ENCODE data around the gene HPCAL1. TPM values are rescaled to one million over a fixed set of nuclear protein-coding genes. Genes with fewer than 3 reads are reported as not detected.

Gene HPCAL1
- polyA plus RNA-seq, 3 donors = 82.1 to 99.5 (median 98.0) TPM

DNA sequence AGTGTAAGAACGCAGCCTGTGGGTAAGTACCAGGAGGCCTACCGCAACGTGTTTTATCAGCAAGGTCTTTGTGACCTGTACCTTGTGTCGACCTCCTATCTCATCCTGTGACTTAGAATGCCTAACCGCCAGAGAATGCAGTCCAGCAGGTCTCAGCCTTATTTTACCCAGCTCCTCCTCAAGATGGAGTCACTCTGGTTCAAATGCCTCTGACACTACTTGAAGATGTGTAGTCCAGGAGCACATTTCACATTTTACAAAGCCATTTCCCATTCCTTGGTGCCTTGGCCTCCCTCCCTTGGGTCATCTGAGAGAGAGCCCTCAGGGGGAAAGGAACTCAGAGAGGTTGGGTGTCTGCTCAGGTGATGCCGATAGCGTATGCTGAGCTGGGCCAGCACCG, 6.6 kb upstream of the HPCAL1 start:
- peaks cover 0 to 1% (median 0%) of the 10 kb centered on the region in 3 donors for H3K27me3 Mint-ChIP-seq (ENCODE audit: low read depth in 3 of 3)
- Histone ChIP-seq H3K4me2 (replicated peaks; ENCODE audit: extremely low read depth, low read length, poor library complexity, severe bottlenecking) (no peak overlapping the region), H3K9ac (ENCODE audit: insufficient read depth, low read length, poor library complexity, severe bottlenecking) (no peak overlapping the region), H3K4me1 (ENCODE audit: control insufficient read depth in 1 of 2, insufficient read depth in 2 of 2, low read length in 2 of 2) (peaks cover 25 to 46% of the 10 kb centered on the region in 2 donors), H3K27me3 (ENCODE audit: control insufficient read depth in 2 of 2, insufficient read depth in 2 of 2, low read length in 2 of 2) (no peaks in the 10 kb centered on the region), H4K20me1 (ENCODE audit: insufficient read depth, low read length) (no peaks in the 10 kb centered on the region), H3K27ac (ENCODE audit: low read depth in 1 of 2, low read length in 2 of 2) (no peak overlapping the region), H3K79me2 (ENCODE audit: insufficient read depth, low read length) (no peaks in the 10 kb centered on the region), H3K36me3 (replicated peaks in 1 of 2; ENCODE audit: control insufficient read depth in 1 of 2, insufficient read depth in 2 of 2, low read length in 2 of 2) (no peaks in the 10 kb centered on the region), H3K9me3 (replicated peaks in 1 of 2; ENCODE audit: control insufficient read depth in 1 of 2, insufficient read depth in 1 of 2, low read length in 2 of 2) (peaks cover 0 to 3% of the 10 kb centered on the region in 2 donors), H2AFZ (ENCODE audit: insufficient read depth, low read depth, low read length, poor library complexity, severe bottlenecking) (no peak overlapping the region), H3K4me3 (replicated peaks in 1 of 3; ENCODE audit: low read depth in 2 of 3, low read length in 3 of 3) (no peak overlapping the region)
- DNase-seq = no peak
- H3K9me3 Mint-ChIP-seq = peaks cover 0 to 9% (median 2%) of the 10 kb centered on the region in 7 donors
- TF ChIP-seq, protein P1, sequence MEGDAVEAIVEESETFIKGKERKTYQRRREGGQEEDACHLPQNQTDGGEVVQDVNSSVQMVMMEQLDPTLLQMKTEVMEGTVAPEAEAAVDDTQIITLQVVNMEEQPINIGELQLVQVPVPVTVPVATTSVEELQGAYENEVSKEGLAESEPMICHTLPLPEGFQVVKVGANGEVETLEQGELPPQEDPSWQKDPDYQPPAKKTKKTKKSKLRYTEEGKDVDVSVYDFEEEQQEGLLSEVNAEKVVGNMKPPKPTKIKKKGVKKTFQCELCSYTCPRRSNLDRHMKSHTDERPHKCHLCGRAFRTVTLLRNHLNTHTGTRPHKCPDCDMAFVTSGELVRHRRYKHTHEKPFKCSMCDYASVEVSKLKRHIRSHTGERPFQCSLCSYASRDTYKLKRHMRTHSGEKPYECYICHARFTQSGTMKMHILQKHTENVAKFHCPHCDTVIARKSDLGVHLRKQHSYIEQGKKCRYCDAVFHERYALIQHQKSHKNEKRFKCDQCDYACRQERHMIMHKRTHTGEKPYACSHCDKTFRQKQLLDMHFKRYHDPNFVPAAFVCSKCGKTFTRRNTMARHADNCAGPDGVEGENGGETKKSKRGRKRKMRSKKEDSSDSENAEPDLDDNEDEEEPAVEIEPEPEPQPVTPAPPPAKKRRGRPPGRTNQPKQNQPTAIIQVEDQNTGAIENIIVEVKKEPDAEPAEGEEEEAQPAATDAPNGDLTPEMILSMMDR (IDR thresholded peaks at IDR 0.05) = no peak
- 95% methylated on average over 6 of the region's 8 CpGs for WGBS (ENCODE audit: insufficient coverage)
- no peak overlapping the region for H3K4me3 Mint-ChIP-seq
- peaks cover 55% of the 10 kb centered on the region for H3K4me1 Mint-ChIP-seq
- intact Hi-C loops (cut with micrococcal nuclease) = no loop called here
- H3K27ac Mint-ChIP-seq = peak overlapping the region; percentile 7 to 88 (median 37)
- H3K36me3 Mint-ChIP-seq = peaks cover 1 to 3% of the 10 kb centered on the region in 2 donors

DNA sequence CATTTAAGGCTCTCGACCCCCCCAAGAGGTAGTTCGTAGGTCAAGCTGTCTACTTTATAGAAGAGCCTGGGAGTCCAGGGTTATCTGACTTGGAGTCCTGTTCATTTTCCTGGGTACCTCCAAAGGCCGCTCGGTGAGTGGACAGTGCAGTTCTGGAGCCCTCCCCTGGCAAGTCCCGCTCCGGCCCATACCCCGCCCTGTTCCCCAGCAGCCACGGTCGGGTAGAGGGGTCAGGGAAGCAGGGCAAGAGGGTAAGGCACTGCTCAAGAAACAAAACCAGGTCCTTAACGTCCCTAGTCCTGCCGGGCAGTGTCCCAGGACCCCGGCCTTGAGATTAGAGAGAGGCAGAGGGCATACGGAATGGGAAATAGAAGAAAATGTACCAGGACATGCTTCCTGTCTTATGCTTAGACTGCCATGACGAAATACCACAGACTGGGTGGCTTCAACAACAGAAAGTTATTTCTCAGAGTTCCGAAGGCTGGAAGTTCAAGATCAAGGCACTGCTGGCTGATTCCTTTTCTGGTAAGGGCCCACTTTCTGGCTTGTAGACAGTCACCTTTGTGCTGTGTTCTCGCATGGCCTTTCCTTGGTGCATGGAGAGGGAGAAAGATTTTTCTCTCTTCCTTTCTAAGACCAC, 5.4 kb upstream of the HPCAL1 start:
- TF ChIP-seq, protein P1 (IDR thresholded peaks at IDR 0.05) = no peak
- intact Hi-C loops (cut with micrococcal nuclease) = no loop called here
- peaks cover 0 to 3% of the 10 kb centered on the region in 2 donors for H3K9me3 ChIP-seq (replicated peaks in 1 of 2; ENCODE audit: control insufficient read depth in 1 of 2, insufficient read depth in 1 of 2, low read length in 2 of 2)
- peak overlapping the region; percentile 56 for H3K4me2 ChIP-seq (replicated peaks; ENCODE audit: extremely low read depth, low read length, poor library complexity, severe bottlenecking)
- peak; percentile 46 to 58 (median 47) for DNase-seq
- H3K4me3 ChIP-seq (replicated peaks in 1 of 3; ENCODE audit: low read depth in 2 of 3, low read length in 3 of 3) = peak overlapping the region in 1 of 3 experiments; percentile 56
- no peaks in the 10 kb centered on the region for H3K36me3 ChIP-seq (replicated peaks in 1 of 2; ENCODE audit: control insufficient read depth in 1 of 2, insufficient read depth in 2 of 2, low read length in 2 of 2)
- H3K27ac ChIP-seq (ENCODE audit: low read depth in 1 of 2, low read length in 2 of 2) = peak overlapping the region; percentile 49 to 98
- Mint-ChIP-seq H3K4me3 (no peak overlapping the region), H3K4me1 (peaks cover 59% of the 10 kb centered on the region), H3K27ac (peak overlapping the region; percentile 88 to 96 (median 94)), H3K27me3 (ENCODE audit: low read depth in 3 of 3) (peaks cover 0 to 1% (median 0%) of the 10 kb centered on the region in 3 donors), H3K36me3 (peaks cover 1 to 3% of the 10 kb centered on the region in 2 donors), H3K9me3 (peaks cover 0 to 9% (median 2%) of the 10 kb centered on the region in 7 donors)
- 65% methylated on average over 6 of the region's 16 CpGs for WGBS (ENCODE audit: insufficient coverage)
- no peaks in the 10 kb centered on the region for H3K79me2 ChIP-seq (ENCODE audit: insufficient read depth, low read length)
- H3K4me1 ChIP-seq (ENCODE audit: control insufficient read depth in 1 of 2, insufficient read depth in 2 of 2, low read length in 2 of 2) = peaks cover 36 to 53% of the 10 kb centered on the region in 2 donors
- no peaks in the 10 kb centered on the region for H4K20me1 ChIP-seq (ENCODE audit: insufficient read depth, low read length)
- H3K9ac ChIP-seq (ENCODE audit: insufficient read depth, low read length, poor library complexity, severe bottlenecking) = peak overlapping the region; percentile 69
- H2AFZ ChIP-seq (ENCODE audit: insufficient read depth, low read depth, low read length, poor library complexity, severe bottlenecking) = no peak overlapping the region
- no peaks in the 10 kb centered on the region for H3K27me3 ChIP-seq (ENCODE audit: control insufficient read depth in 2 of 2, insufficient read depth in 2 of 2, low read length in 2 of 2)
